ENCODE measurements around the gene TTC23. TPM values are rescaled to one million over a fixed set of nuclear protein-coding genes. Genes with fewer than 3 reads are reported as not detected.

TTC23 gene
- total and polyA plus RNA-seq, 9 of the 15 experiments (the other 6 are each of a cell fraction or from before 2014, with no cell fraction given), result 0.41 to 4.5 (median 2.5) TPM

- TF ChIP-seq ZNF263 (CRISPR knock-in tag; IDR thresholded peaks at IDR 0.05; ENCODE audit: borderline replicate concordance) (no peak), ESRRB (CRISPR knock-in tag; IDR thresholded peaks at IDR 0.05; ENCODE audit: borderline replicate concordance) (no peak)
These were observed 22.6 kb downstream of the TTC23 start (continued) for GRCh38 chr15:99226802-99227201.

- H4K20me1 ChIP-seq (replicated peaks; ENCODE audit: control insufficient read depth, insufficient read depth, low read length), result no peaks in the 10 kb centered on the region
- no peaks in the 10 kb centered on the region for H3K79me2 ChIP-seq (ENCODE audit: control insufficient read depth, insufficient read depth, low read length)
- DNase-seq (ENCODE audit: extremely low read depth in 1 of 4, low spot score in 3 of 4), result no peak
- H3K4me3 ChIP-seq, result no peak overlapping the region
- no peak overlapping the region for H2AFZ ChIP-seq (ENCODE audit: low read depth, low read length)
- H3K4me1 ChIP-seq (replicated peaks in 1 of 2; ENCODE audit: control insufficient read depth in 2 of 2, insufficient read depth in 2 of 2, low read length in 2 of 2), result no peaks in the 10 kb centered on the region
- no peaks in the 10 kb centered on the region for H3K27me3 ChIP-seq (ENCODE audit: control insufficient read depth in 2 of 2, insufficient read depth in 2 of 2, low read length in 2 of 2)
- no peaks in the 10 kb centered on the region for H3K9me3 ChIP-seq (replicated peaks; ENCODE audit: control insufficient read depth, insufficient read depth, low read depth, low read length)
- POLR2A ChIA-PET, result interaction anchor here (1.7 kb wide), 1 partner anchor 9 kb away, joined by 3 read pairs; no protein-coding TSS in a partner anchor
- CTCF ChIA-PET (ENCODE audit: low intra/inter-chr PET ratio), result no interaction called here
- H3K9ac ChIP-seq (ENCODE audit: insufficient read depth in 1 of 2, low read depth in 2 of 2, low read length in 2 of 2), result no peak overlapping the region
- in situ Hi-C loops (cut with MboI) (no loop called here), intact Hi-C loops (cut with micrococcal nuclease) (no loop called here)
- no peak for ATAC-seq
- no peak overlapping the region for H3K4me2 ChIP-seq (ENCODE audit: insufficient read depth, low read length)
- no peak for FAIRE-seq
- H3K9me1 ChIP-seq (ENCODE audit: control insufficient read depth, insufficient read depth, low read length), result no peaks in the 10 kb centered on the region
- H3K36me3 ChIP-seq (ENCODE audit: control insufficient read depth, insufficient read depth, low read length), result no peaks in the 10 kb centered on the region
- H3K27ac ChIP-seq (ENCODE audit: extremely low read depth, low read depth, low read length), result no peak overlapping the region
- no TSS peak for BruUV-seq (replicated peaks)
- 33% methylated on average over 6 of the region's 6 CpGs for WGBS (ENCODE audit: insufficient coverage, low coverage, missing lambda C conversion rate)
- no peak for TF ChIP-seq MBD1 (CRISPR knock-in tag; IDR thresholded peaks at IDR 0.05)
- TF ChIP-seq NONO (IDR thresholded peaks at IDR 0.05; ENCODE audit: low read depth in 2 of 2, low read length in 1 of 2), result no peak
- no peak for TF ChIP-seq STAT5A (IDR thresholded peaks at IDR 0.05; ENCODE audit: borderline replicate concordance, low read length)
- TF ChIP-seq NR2F6 (CRISPR knock-in tag; IDR thresholded peaks at IDR 0.05), result no peak
- no peak for TF ChIP-seq SIRT6 (IDR thresholded peaks at IDR 0.05; ENCODE audit: low read depth, low read length)
- no peak for TF ChIP-seq NFE2 (IDR thresholded peaks at IDR 0.05; ENCODE audit: low read depth)
- TF ChIP-seq E2F1 (CRISPR knock-in tag; IDR thresholded peaks at IDR 0.05), result no peak
- no peak for TF ChIP-seq PTTG1 (tag; IDR thresholded peaks at IDR 0.05; ENCODE audit: low read depth)
These were observed 24.8 kb downstream of the TTC23 start for GRCh38 chr15:99224372-99225214.

Data from K562 (cell line).